DOHH2 (cell line): ENCODE data around the gene TEC.

Source experiments
- H3F3A ChIP-seq: fragments of 200-600 bp; sonication (generic), shearing (Covaris generic); 2 replicates; pipeline ENCODE4 v1.6.0; 2016; ENCODE audit warnings: antibody characterized with exemption, mild to moderate bottlenecking; ENCODE audit not compliant: control insufficient read depth, insufficient read depth
- H3K27ac ChIP-seq: fragments of 200-600 bp; sonication (generic); 2 replicates; pipeline ENCODE4 v1.5.1; 2014; ENCODE audit warnings: low read depth, mild to moderate bottlenecking, low read length, moderate library complexity
- H3K27me3 ChIP-seq: fragments of 200-600 bp; sonication (generic); 2 replicates; pipeline ENCODE4 v1.6.1; 2014; ENCODE audit warnings: mild to moderate bottlenecking, low read length, mixed read lengths; ENCODE audit not compliant: control insufficient read depth
- H3K36me3 ChIP-seq: fragments of 200-600 bp; sonication (generic); 2 replicates; pipeline ENCODE4 v1.6.1; 2014; ENCODE audit warnings: mild to moderate bottlenecking, low read length, moderate library complexity, mixed read lengths; ENCODE audit not compliant: control insufficient read depth
- H3K4me1 ChIP-seq: fragments of 200-600 bp; sonication (generic); 2 replicates; pipeline ENCODE4 v1.6.1; 2014; ENCODE audit warnings: mild to moderate bottlenecking, low read length, mixed read lengths; ENCODE audit not compliant: control insufficient read depth
- H3K4me2 ChIP-seq: fragments of 200-600 bp; sonication (generic); 2 replicates; pipeline ENCODE4 v1.6.0; 2014; ENCODE audit warnings: mild to moderate bottlenecking, low read length, moderate library complexity
- H3K4me3 ChIP-seq: fragments of 200-600 bp; sonication (generic); 2 replicates; pipeline ENCODE4 v1.5.1; 2014; ENCODE audit warnings: mild to moderate bottlenecking, low read length, mixed read lengths
- H3K79me2 ChIP-seq: fragments of 200-600 bp; sonication (generic); 2 replicates; pipeline ENCODE4 v1.6.1; 2014; ENCODE audit warnings: mild to moderate bottlenecking, low read length, mixed read lengths; ENCODE audit not compliant: control insufficient read depth
- H3K9me2 ChIP-seq: fragments of 200-600 bp; sonication (generic); replicated peaks from 2 replicates; pipeline ENCODE4 v1.6.1; 2014; ENCODE audit warnings: mild to moderate bottlenecking, low read length, mixed read lengths; ENCODE audit not compliant: control insufficient read depth
- H3K9me3 ChIP-seq: fragments of 200-600 bp; sonication (generic); 2 replicates; pipeline ENCODE4 v1.6.1; 2014; ENCODE audit warnings: antibody characterized with exemption, low read length, mixed read lengths; ENCODE audit not compliant: control insufficient read depth, insufficient read depth
- H4K20me1 ChIP-seq: fragments of 200-600 bp; sonication (generic); 2 replicates; pipeline ENCODE4 v1.6.0; 2014; ENCODE audit warnings: low read depth, mild to moderate bottlenecking, antibody characterized with exemption, low read length, moderate library complexity; ENCODE audit not compliant: control insufficient read depth, insufficient read depth
- CTCF ChIP-seq: fragments of 200-600 bp; sonication (generic); IDR thresholded peaks from one replicate; pipeline ENCODE4 v1.5.1; 2014; ENCODE audit warnings: antibody characterized with exemption, mild to moderate bottlenecking, low read depth, low read length; ENCODE audit not compliant: poor library complexity, severe bottlenecking
- EZH2phosphoT487 ChIP-seq: fragments of 200-600 bp; sonication (generic); IDR thresholded peaks from 2 replicates; pipeline ENCODE4 v1.6.1; 2017; ENCODE audit warnings: borderline replicate concordance, mild to moderate bottlenecking, antibody characterized with exemption, low read length, moderate library complexity, mixed read lengths

Gene TEC

GRCh38 chr4:48267574-48267973 is 2.1 kb downstream of the TEC start:
- Histone ChIP-seq H3K9me2 (no peaks in the 10 kb centered on the region), H3K36me3 (peaks cover 4% of the 10 kb centered on the region), H3K4me3 (no peak overlapping the region), H3F3A (0 out of 2 replicates have a peak, but pooled peaks cover under 1% of the 10 kb centered on the region), H4K20me1 (no peaks in the 10 kb centered on the region), H3K27me3 (no peaks in the 10 kb centered on the region), H3K9me3 (no peaks in the 10 kb centered on the region), H3K27ac (no peak overlapping the region), H3K79me2 (peaks cover 63% of the 10 kb centered on the region), H3K4me1 (peaks cover 35% of the 10 kb centered on the region), H3K4me2 (peak overlapping the region; percentile 59)
- no peak for TF ChIP-seq EZH2phosphoT487
- no peak for TF ChIP-seq CTCF

GRCh38 chr4:48266781-48267180 is 2.9 kb downstream of the TEC start:
- Histone ChIP-seq H3K27me3 (no peaks in the 10 kb centered on the region), H3K79me2 (peaks cover 69% of the 10 kb centered on the region), H3K9me3 (no peaks in the 10 kb centered on the region), H3K27ac (no peak overlapping the region), H3K9me2 (no peaks in the 10 kb centered on the region), H3K4me2 (no peak overlapping the region), H3K36me3 (peaks cover 4% of the 10 kb centered on the region), H3F3A (no peaks in the 10 kb centered on the region), H4K20me1 (no peaks in the 10 kb centered on the region), H3K4me3 (no peak overlapping the region), H3K4me1 (peaks cover 39% of the 10 kb centered on the region)
- TF ChIP-seq CTCF (no peak), EZH2phosphoT487 (no peak)

- Histone ChIP-seq H3K9me2 (no peaks in the 10 kb centered on the region), H3K4me3 (no peak overlapping the region), H3K27ac (no peak overlapping the region), H3K36me3 (peaks cover 7% of the 10 kb centered on the region), H3K79me2 (peaks cover 88% of the 10 kb centered on the region), H4K20me1 (no peaks in the 10 kb centered on the region), H3K4me2 (no peak overlapping the region), H3F3A (no peaks in the 10 kb centered on the region), H3K4me1 (peaks cover 33% of the 10 kb centered on the region), H3K27me3 (no peaks in the 10 kb centered on the region), H3K9me3 (no peaks in the 10 kb centered on the region)
- TF ChIP-seq EZH2phosphoT487: no peak
- no peak for TF ChIP-seq CTCF
Observed at GRCh38 chr4:48262926-48263325, 6.7 kb downstream of the TEC start.
